HG02885 (cell line): Measurements from ENCODE around the gene MYH14.

Experiments used
- ATAC-seq: cut with Tn5 transposase; IDR thresholded peaks from one replicate; pipeline ENCODE4 v1.9.1; 2021; ENCODE audit warnings: mild to moderate bottlenecking; ENCODE audit not compliant: unreplicated experiment, poor library complexity

Gene MYH14

GRCh38 chr19:50312967-50313811, 109.8 kb downstream of the MYH14 start:
- no peak for ATAC-seq

GRCh38 chr19:50313812-50314536, 110.6 kb downstream of the MYH14 start:
- ATAC-seq, result no peak

- ATAC-seq, result no peak
Observed at GRCh38 chr19:50314724-50315708, 111.6 kb downstream of the MYH14 start.

GRCh38 chr19:50315773-50316448, 112.5 kb downstream of the MYH14 start:
- no peak for ATAC-seq

GRCh38 chr19:50317115-50317514, 113.7 kb downstream of the MYH14 start:
- no peak for ATAC-seq

- no peak for ATAC-seq
Observed at GRCh38 chr19:50318438-50318837, 115.0 kb downstream of the MYH14 start.

GRCh38 chr19:50319156-50319555, 115.7 kb downstream of the MYH14 start:
- no peak for ATAC-seq

GRCh38 chr19:50320051-50320450, 116.6 kb downstream of the MYH14 start:
- no peak for ATAC-seq

- ATAC-seq, result no peak
Observed at GRCh38 chr19:50320596-50320995, 117.2 kb downstream of the MYH14 start.

GRCh38 chr19:50321831-50322230, 118.4 kb downstream of the MYH14 start:
- no peak for ATAC-seq

GRCh38 chr19:50322234-50322633, 118.8 kb downstream of the MYH14 start:
- no peak for ATAC-seq

- no peak for ATAC-seq
Observed at GRCh38 chr19:50322931-50323781, 119.7 kb downstream of the MYH14 start.

GRCh38 chr19:50323782-50324133, 120.3 kb downstream of the MYH14 start:
- no peak for ATAC-seq

GRCh38 chr19:50324331-50324730, 120.9 kb downstream of the MYH14 start:
- no peak for ATAC-seq

- no peak for ATAC-seq
Observed at GRCh38 chr19:50325310-50326100, 122.1 kb downstream of the MYH14 start.

- ATAC-seq, result no peak
Observed at GRCh38 chr19:50326101-50326664, 122.8 kb downstream of the MYH14 start.

- ATAC-seq, result no peak
Observed at GRCh38 chr19:50327013-50327412, 123.6 kb downstream of the MYH14 start.
